ENCODE results near the gene CALR3. TPM values are rescaled to one million over a fixed set of nuclear protein-coding genes. Genes with fewer than 3 reads are reported as not detected.

The CALR3 gene
- polyA plus RNA-seq, 1 experiment, result not detected

DNA sequence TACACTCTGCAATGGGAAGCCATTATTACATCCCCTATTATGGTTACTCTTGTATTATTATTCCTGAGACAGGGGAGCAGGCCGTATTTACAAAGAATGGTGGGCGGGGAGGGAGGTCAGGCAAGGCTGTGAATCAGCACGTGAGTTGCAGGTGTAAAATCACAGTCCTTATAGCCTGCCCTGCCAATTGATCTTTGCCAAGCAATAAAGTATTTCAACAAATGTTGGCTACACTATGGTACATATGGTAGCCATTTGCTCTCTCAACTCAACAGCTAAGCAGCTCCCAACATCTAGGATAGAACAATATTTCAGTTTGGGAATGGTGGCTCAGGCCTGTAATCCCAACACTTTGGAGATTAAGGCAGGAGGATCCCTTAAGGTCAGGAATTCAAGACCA is 36.3 kb downstream of the CALR3 start:
- DNase-seq (ENCODE audit: low read depth), result no peak
- ChIA-PET CTCF (no interaction called here), POLR2A (no interaction called here)
- H3K36me3 ChIP-seq (ENCODE audit: control insufficient read depth, insufficient read depth, low read length), result no peaks in the 10 kb centered on the region; the same call in 1 of the 2 replicates
- no peaks in the 10 kb centered on the region for H3K27me3 ChIP-seq (ENCODE audit: control insufficient read depth, insufficient read depth, low read length)
- no peak overlapping the region for H3K4me3 ChIP-seq (ENCODE audit: low read depth, low read length)
- TF ChIP-seq, protein P1, sequence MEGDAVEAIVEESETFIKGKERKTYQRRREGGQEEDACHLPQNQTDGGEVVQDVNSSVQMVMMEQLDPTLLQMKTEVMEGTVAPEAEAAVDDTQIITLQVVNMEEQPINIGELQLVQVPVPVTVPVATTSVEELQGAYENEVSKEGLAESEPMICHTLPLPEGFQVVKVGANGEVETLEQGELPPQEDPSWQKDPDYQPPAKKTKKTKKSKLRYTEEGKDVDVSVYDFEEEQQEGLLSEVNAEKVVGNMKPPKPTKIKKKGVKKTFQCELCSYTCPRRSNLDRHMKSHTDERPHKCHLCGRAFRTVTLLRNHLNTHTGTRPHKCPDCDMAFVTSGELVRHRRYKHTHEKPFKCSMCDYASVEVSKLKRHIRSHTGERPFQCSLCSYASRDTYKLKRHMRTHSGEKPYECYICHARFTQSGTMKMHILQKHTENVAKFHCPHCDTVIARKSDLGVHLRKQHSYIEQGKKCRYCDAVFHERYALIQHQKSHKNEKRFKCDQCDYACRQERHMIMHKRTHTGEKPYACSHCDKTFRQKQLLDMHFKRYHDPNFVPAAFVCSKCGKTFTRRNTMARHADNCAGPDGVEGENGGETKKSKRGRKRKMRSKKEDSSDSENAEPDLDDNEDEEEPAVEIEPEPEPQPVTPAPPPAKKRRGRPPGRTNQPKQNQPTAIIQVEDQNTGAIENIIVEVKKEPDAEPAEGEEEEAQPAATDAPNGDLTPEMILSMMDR (IDR thresholded peaks at IDR 0.05; ENCODE audit: insufficient read depth, low read depth, low read length), result no peak

DNA sequence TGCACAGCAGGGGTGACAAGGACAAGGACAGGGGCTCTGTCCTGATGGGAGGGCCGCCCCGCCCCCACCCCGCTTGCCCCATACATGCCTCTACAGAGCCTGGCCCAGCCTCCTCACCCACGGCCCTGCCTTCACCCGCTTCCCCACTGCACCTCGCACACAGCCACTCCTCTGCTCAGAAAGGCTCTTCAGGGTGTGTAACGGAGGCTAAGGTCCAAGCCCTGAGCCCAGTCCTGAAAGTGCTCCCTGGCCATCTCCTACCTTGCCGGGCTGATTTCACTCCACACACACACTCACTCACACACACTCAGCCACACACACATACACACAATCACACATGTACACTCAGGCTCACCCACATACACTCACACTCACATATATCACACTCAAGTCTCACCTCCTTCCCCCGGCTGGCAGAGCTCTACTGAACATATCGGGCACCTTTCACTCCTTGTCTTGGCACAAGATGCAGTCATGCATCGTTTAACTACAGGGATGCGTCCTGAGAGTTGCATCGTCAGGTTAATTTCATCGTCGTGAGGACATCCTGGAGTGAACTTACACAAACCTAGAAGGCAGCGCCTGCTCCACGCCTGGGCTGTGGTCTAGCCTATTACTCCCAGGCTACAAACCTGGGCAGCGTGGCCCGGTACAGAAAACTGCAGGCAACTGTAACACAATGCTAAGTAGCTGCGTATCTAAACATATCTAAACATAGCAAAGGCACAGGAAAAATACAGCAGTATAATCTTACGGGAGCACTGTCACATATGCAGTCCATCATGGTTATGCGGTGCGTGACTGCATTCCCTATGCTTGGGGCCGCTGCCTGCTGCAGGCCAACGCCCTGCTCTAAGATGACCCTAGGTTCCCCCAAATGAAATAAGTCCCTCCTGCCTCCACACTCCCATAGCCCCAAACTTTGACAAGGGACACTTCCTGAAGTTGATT is 37.3 kb downstream of the CALR3 start:
- Histone ChIP-seq H3K36me3 (ENCODE audit: control insufficient read depth, insufficient read depth, low read length) (no peaks in the 10 kb centered on the region; the same call in 1 of the 2 replicates), H3K4me3 (ENCODE audit: low read depth, low read length) (no peak overlapping the region), H3K27me3 (ENCODE audit: control insufficient read depth, insufficient read depth, low read length) (no peaks in the 10 kb centered on the region)
- ChIA-PET CTCF (no interaction called here), POLR2A (no interaction called here)
- DNase-seq (ENCODE audit: low read depth), result no peak
- TF ChIP-seq, protein P1 (IDR thresholded peaks at IDR 0.05; ENCODE audit: insufficient read depth, low read depth, low read length), result no peak

GRCh38 chr19:16457954-16458331 is 38.0 kb downstream of the CALR3 start:
- Histone ChIP-seq H3K36me3 (ENCODE audit: control insufficient read depth, insufficient read depth, low read length) (no peaks in the 10 kb centered on the region; the same call in 1 of the 2 replicates), H3K27me3 (ENCODE audit: control insufficient read depth, insufficient read depth, low read length) (no peaks in the 10 kb centered on the region), H3K4me3 (ENCODE audit: low read depth, low read length) (no peak overlapping the region)
- ChIA-PET POLR2A (no interaction called here), CTCF (interaction anchor here (1.0 to 1.3 kb wide), 2 partner anchors 16 to 21 kb away, joined by 3 to 8 read pairs; no protein-coding TSS in a partner anchor)
- TF ChIP-seq, protein P1 (IDR thresholded peaks at IDR 0.05; ENCODE audit: insufficient read depth, low read depth, low read length), result no peak
- no peak for DNase-seq (ENCODE audit: low read depth)

DNA sequence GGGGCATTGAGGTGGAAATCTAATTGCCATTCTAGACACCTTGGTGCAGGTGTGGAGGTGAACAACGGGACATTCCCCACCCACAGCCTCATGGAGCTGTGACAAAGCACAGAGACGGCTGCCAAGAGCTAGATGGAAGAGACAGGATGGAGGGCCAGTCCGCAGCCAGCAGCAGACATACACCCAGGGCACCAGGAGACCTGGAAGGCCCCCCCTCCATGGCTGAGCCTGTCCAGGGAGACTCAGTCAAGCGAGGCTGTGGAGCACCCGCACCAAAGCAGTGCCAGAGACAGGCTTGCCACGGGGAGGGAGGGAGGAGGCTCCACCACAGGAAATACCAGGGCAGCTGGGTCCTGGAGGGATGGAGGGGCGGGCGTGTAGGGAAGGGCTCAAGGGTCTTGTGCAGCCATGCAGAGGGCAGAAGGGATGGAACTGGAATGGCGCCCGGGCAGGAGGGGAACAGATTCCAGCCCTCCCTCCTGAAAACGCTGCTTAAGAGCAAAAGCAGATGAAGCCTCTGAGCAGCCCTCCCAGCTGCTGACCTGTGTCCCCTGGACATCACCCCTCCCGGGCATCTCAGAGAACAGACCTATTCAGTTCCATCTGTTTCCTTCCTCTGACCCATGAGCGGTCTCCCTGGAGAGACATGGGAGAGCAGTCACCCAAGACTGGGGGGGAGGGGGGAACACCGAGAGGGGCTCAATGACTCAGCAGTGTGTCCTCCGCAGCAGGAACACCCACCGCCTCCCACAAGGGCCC is 38.6 kb downstream of the CALR3 start:
- no peaks in the 10 kb centered on the region for H3K27me3 ChIP-seq (ENCODE audit: control insufficient read depth, insufficient read depth, low read length)
- ChIA-PET CTCF (interaction anchor here (1.0 to 1.3 kb wide), 2 partner anchors 15 to 20 kb away, joined by 3 to 8 read pairs; no protein-coding TSS in a partner anchor), POLR2A (no interaction called here)
- no peaks in the 10 kb centered on the region; the same call in 1 of the 2 replicates for H3K36me3 ChIP-seq (ENCODE audit: control insufficient read depth, insufficient read depth, low read length)
- TF ChIP-seq, protein P1 (IDR thresholded peaks at IDR 0.05; ENCODE audit: insufficient read depth, low read depth, low read length), result no peak
- no peak overlapping the region for H3K4me3 ChIP-seq (ENCODE audit: low read depth, low read length)
- no peak for DNase-seq (ENCODE audit: low read depth)
